Placental pericyte (primary cell): ENCODE measurements around the gene ECE1. TPM values are rescaled to one million over a fixed set of nuclear protein-coding genes. Genes with fewer than 3 reads are reported as not detected.

Experiments
- total RNA-seq: library from RNA; depleted of rRNA; stranded (reverse); fragments of >200 nt; gene quantifications from 2 replicates; pipeline ENCODE4 v1.2.3, GENCODE V29; 2012

ECE1 gene
- 253 and 305 TPM in 2 replicates for total RNA-seq

GRCh38 chr1:21289700-21290545 is at the start of gene ECE1:
Gene ECE1 (minus strand): TSS chr1:21290463. CDS start chr1:21290414, 49 bp downstream.

GRCh38 chr1:21176586-21177555 is 113.4 kb downstream of the ECE1 start, which contains the start of gene EIF4G3:
Gene EIF4G3 (minus strand): TSS chr1:21176897. CDS start chr1:21002742, 174,155 bp downstream.

Other genes starting within 250 kb of the ECE1 start
- gene EIF4G3, start 113.6 kb downstream of the ECE1 start, total RNA-seq = 47.9 and 60.6 TPM in 2 replicates
- gene NBPF3, start 149.7 kb upstream of the ECE1 start, total RNA-seq = 14.9 and 112 TPM in 2 replicates
- 1.4 and 2.2 TPM in 2 replicates for gene ALPL, start 219.0 kb upstream of the ECE1 start, total RNA-seq